Caco-2 (cell line): ENCODE measurements around the gene LRCH3. TPM values are rescaled to one million over a fixed set of nuclear protein-coding genes. Genes with fewer than 3 reads are reported as not detected.

Experiments
- BruUV-seq: library from RNA; stranded (reverse); fragments of 400-500 nt; replicated peaks from 2 replicates; lab custom pipeline; 2021; lab: Mats Ljungman, UMichigan
- CTCF ChIA-PET: fragments of 300-600 bp; sonication (Branson Sonifier 250); formaldehyde crosslinking; loops from one replicate; lab custom pipeline; 2022; ENCODE audit warnings: antibody characterized with exemption; lab: Charles Lee
- POLR2A ChIA-PET: fragments of 300-600 bp; sonication (Branson Sonifier 250); formaldehyde crosslinking; loops from one replicate; lab custom pipeline; 2022; ENCODE audit warnings: antibody characterized with exemption; lab: Charles Lee
- DNase-seq, 2 experiments: peaks; one replicate each; pipeline versions ENCODE4 v3.0.0 to v3.0.0-alpha.2; 2020 to 2022
- H3K27me3 ChIP-seq: replicated peaks from 2 replicates; pipeline ENCODE4 v1.6.0; 2011; ENCODE audit warnings: low read length; ENCODE audit not compliant: control insufficient read depth, insufficient read depth
- H3K36me3 ChIP-seq: 2 replicates; pipeline ENCODE4 v1.5.1; 2011; ENCODE audit warnings: low read length; ENCODE audit not compliant: control insufficient read depth, insufficient read depth
- H3K4me1 ChIP-seq: fragments of 250-450 bp; sonication (Bioruptor Pico); 2 replicates; pipeline ENCODE4 v1.5.1; 2020; ENCODE audit warnings: mild to moderate bottlenecking
- H3K4me3 ChIP-seq: 2 replicates; pipeline ENCODE4 v1.5.1; 2011; ENCODE audit warnings: low read depth, mild to moderate bottlenecking, control low read depth, low read length
- H3K9me3 ChIP-seq: fragments of 250-450 bp; sonication (Bioruptor Pico); 2 replicates; pipeline ENCODE4 v1.5.1; 2020; ENCODE audit warnings: mild to moderate bottlenecking, moderate library complexity
- H3K27ac Mint-ChIP-seq: one replicate; pipeline ENCODE4 v1.8.0; 2022; ENCODE audit warnings: mixed read lengths; ENCODE audit not compliant: unreplicated experiment
- H3K27me3 Mint-ChIP-seq: one replicate; pipeline ENCODE4 v1.8.0; 2022; ENCODE audit warnings: mixed read lengths; ENCODE audit not compliant: insufficient read depth, unreplicated experiment
- H3K36me3 Mint-ChIP-seq: one replicate; pipeline ENCODE4 v1.8.0; 2022; ENCODE audit warnings: mild to moderate bottlenecking, mixed read lengths; ENCODE audit not compliant: insufficient read depth, unreplicated experiment
- H3K4me1 Mint-ChIP-seq: one replicate; pipeline ENCODE4 v1.8.0; 2022; ENCODE audit warnings: low read depth, mixed read lengths; ENCODE audit not compliant: unreplicated experiment
- H3K4me3 Mint-ChIP-seq: one replicate; pipeline ENCODE4 v1.8.0; 2022; ENCODE audit warnings: mild to moderate bottlenecking, moderate library complexity, mixed read lengths; ENCODE audit not compliant: unreplicated experiment
- H3K9me3 Mint-ChIP-seq: one replicate; pipeline ENCODE4 v1.8.0; 2022; ENCODE audit warnings: mixed read lengths; ENCODE audit not compliant: unreplicated experiment
- intact Hi-C: fragments of 100-400 bp; cut with micrococcal nuclease; formaldehyde crosslinking; loops from one replicate; pipeline ENCODE4 v1.10.0; 2022; ENCODE audit not compliant: unreplicated experiment
- total RNA-seq: library from RNA; stranded (reverse); gene quantifications from 2 replicates; pipeline ENCODE4 v1.2.3, GENCODE V29; 2022
- TF ChIP-seq, protein P1 (sequence below), 2 experiments: fragments of 200-600 bp in 1 of 2; IDR thresholded peaks; 1 replicate in 1 of 2; 2 replicates in 1 of 2; pipeline versions ENCODE4 v1.5.1 to v1.8.0; 2011 to 2022; ENCODE audit warnings: antibody characterized with exemption in 1 of 2, control low read depth in 1 of 2, inconsistent platforms in 1 of 2, low read depth in 1 of 2, low read length in 1 of 2, mild to moderate bottlenecking in 1 of 2, moderate library complexity in 1 of 2; ENCODE audit not compliant: insufficient read depth in 1 of 2, severe bottlenecking in 1 of 2, unreplicated experiment in 1 of 2

LRCH3 gene
- total RNA-seq, 1 experiment from 2014 or later = 38.7 TPM

DNA sequence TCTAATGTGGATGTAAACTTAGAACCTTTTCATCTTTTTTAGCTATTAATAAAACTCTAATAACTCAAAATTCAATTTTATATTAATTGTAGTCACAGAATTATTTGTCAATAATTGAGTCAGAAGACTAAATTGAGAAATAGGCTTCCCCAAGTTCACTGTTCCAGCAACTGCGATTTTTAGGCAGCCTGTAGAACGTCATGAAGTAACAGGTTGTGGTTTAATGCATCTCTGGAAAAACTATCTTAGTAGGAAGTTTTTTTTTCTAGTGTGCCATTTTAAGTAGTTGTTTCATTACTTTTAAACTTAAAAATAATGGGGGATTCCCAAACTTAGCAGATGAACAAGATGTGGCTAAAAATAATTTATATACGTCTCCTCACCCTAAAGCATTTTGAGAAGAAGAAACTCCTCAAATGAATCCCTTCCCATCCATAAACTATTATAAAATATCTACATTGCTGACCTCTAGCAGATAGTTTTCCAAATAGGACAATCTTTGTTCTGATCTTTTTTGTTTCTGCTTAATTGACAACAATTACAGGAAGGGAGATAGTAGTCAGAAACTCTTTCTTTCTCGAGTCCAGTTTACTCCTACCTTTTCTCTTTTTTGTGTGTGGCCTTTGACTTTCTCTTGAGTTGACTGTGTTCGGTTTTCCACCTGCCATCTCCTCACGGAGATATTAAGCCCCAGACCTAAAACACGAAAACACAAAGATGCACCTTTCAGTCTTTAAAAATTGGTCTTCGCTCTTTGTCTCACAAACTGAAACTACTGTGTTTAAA lies 43.1 kb downstream of the LRCH3 start:
- H3K27ac Mint-ChIP-seq = no peak overlapping the region
- Histone ChIP-seq H3K9me3 (no peaks in the 10 kb centered on the region), H3K27me3 (no peaks in the 10 kb centered on the region), H3K4me1 (no peaks in the 10 kb centered on the region), H3K4me3 (no peak overlapping the region), H3K36me3 (no peaks in the 10 kb centered on the region; the same call in 1 of the 2 replicates)
- H3K4me3 Mint-ChIP-seq = no peak overlapping the region
- TF ChIP-seq, protein P1, sequence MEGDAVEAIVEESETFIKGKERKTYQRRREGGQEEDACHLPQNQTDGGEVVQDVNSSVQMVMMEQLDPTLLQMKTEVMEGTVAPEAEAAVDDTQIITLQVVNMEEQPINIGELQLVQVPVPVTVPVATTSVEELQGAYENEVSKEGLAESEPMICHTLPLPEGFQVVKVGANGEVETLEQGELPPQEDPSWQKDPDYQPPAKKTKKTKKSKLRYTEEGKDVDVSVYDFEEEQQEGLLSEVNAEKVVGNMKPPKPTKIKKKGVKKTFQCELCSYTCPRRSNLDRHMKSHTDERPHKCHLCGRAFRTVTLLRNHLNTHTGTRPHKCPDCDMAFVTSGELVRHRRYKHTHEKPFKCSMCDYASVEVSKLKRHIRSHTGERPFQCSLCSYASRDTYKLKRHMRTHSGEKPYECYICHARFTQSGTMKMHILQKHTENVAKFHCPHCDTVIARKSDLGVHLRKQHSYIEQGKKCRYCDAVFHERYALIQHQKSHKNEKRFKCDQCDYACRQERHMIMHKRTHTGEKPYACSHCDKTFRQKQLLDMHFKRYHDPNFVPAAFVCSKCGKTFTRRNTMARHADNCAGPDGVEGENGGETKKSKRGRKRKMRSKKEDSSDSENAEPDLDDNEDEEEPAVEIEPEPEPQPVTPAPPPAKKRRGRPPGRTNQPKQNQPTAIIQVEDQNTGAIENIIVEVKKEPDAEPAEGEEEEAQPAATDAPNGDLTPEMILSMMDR (IDR thresholded peaks at IDR 0.05; ENCODE audit: insufficient read depth in 1 of 2, low read depth in 1 of 2, low read length in 1 of 2, severe bottlenecking in 1 of 2, unreplicated experiment in 1 of 2) = no peak
- no peaks in the 10 kb centered on the region for H3K27me3 Mint-ChIP-seq
- POLR2A ChIA-PET = no interaction called here
- no TSS peak for BruUV-seq
- peaks cover 38% of the 10 kb centered on the region for H3K36me3 Mint-ChIP-seq
- no peaks in the 10 kb centered on the region for H3K4me1 Mint-ChIP-seq
- no peak for DNase-seq
- intact Hi-C loops = no loop called here
- CTCF ChIA-PET = no interaction called here
- H3K9me3 Mint-ChIP-seq = no peaks in the 10 kb centered on the region

DNA sequence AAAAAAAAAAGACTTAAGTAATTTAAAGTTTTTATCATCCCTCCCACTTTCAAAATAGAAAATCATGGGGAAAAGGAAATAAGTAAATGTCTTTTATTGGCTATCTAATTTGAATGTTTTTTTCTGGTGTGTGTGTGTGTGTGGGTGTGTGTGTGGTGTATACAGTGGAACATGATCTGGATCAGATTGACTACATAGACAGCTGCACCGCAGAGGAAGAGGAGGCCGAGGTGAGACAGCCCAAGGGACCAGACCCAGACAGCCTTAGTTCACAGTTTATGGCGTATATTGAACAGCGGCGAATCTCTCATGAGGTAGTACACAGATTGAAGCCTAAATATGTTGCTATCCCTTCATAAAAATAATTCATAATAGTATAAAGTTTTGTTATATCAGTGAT lies 44.5 kb downstream of the LRCH3 start:
- no peak for DNase-seq
- Histone ChIP-seq H3K36me3 (no peaks in the 10 kb centered on the region; the same call in 1 of the 2 replicates), H3K9me3 (no peaks in the 10 kb centered on the region), H3K4me1 (no peaks in the 10 kb centered on the region), H3K4me3 (no peak overlapping the region), H3K27me3 (no peaks in the 10 kb centered on the region)
- ChIA-PET POLR2A (no interaction called here), CTCF (no interaction called here)
- no peaks in the 10 kb centered on the region for H3K4me1 Mint-ChIP-seq
- H3K36me3 Mint-ChIP-seq = peaks cover 32% of the 10 kb centered on the region
- no peak overlapping the region for H3K4me3 Mint-ChIP-seq
- intact Hi-C loops = no loop called here
- no TSS peak for BruUV-seq
- H3K27ac Mint-ChIP-seq = no peak overlapping the region
- TF ChIP-seq, protein P1 (IDR thresholded peaks at IDR 0.05; ENCODE audit: insufficient read depth in 1 of 2, low read depth in 1 of 2, low read length in 1 of 2, severe bottlenecking in 1 of 2, unreplicated experiment in 1 of 2) = no peak
- no peaks in the 10 kb centered on the region for H3K27me3 Mint-ChIP-seq
- no peaks in the 10 kb centered on the region for H3K9me3 Mint-ChIP-seq

DNA sequence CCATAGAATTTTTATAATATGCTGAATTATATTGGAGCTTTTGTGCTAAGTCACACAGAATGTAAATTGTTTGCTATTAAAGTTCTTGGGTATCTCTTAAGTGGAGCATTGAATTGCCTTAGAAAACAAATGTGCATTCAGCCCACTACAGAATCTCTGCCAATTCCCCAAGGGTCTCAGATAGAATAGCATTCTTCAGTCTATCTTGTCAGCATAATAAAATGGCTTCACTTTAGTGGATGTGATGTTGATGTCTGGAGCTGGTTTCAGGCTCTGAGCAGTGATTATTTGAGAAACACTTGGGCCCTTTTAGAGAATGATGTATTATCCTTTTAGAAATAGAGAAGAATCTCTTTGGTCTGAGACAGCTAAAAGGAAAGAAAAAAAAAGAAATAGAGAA lies 45.2 kb downstream of the LRCH3 start:
- intact Hi-C loops = no loop called here
- Mint-ChIP-seq H3K27me3 (no peaks in the 10 kb centered on the region), H3K36me3 (peaks cover 32% of the 10 kb centered on the region), H3K27ac (no peak overlapping the region), H3K4me1 (no peaks in the 10 kb centered on the region), H3K4me3 (no peak overlapping the region), H3K9me3 (no peaks in the 10 kb centered on the region)
- no TSS peak for BruUV-seq
- POLR2A ChIA-PET = no interaction called here
- DNase-seq = no peak
- TF ChIP-seq, protein P1 (IDR thresholded peaks at IDR 0.05; ENCODE audit: insufficient read depth in 1 of 2, low read depth in 1 of 2, low read length in 1 of 2, severe bottlenecking in 1 of 2, unreplicated experiment in 1 of 2) = no peak
- Histone ChIP-seq H3K9me3 (no peaks in the 10 kb centered on the region), H3K36me3 (peaks cover 2% of the 10 kb centered on the region; the same call in 1 of the 2 replicates), H3K27me3 (no peaks in the 10 kb centered on the region), H3K4me3 (no peak overlapping the region), H3K4me1 (no peaks in the 10 kb centered on the region)
- CTCF ChIA-PET = no interaction called here
